IMR-90 (cell line): ENCODE results near the gene GABRR3. TPM values are rescaled to one million over a fixed set of nuclear protein-coding genes. Genes with fewer than 3 reads are reported as not detected.

Experiments used
- ATAC-seq: fragments of 200-7000 bp; cut with Tn5 transposase; 2 replicates; pipeline ENCODE4 v1.9.1; 2020; ENCODE audit warnings: low read depth, mild to moderate bottlenecking, moderate library complexity
- BruUV-seq: library from RNA; stranded (reverse); fragments of 400-500 nt; replicated peaks from 2 replicates; lab custom pipeline; 2021; lab: Mats Ljungman, UMichigan
- CTCF ChIA-PET: fragments of 300-600 bp; formaldehyde crosslinking; extraction: SDS; loops from one replicate; lab custom pipeline; 2021; ENCODE audit warnings: antibody characterized with exemption; lab: Yijun Ruan, JAX
- POLR2A ChIA-PET: fragments of 300-600 bp; sonication (Branson Sonifier 250); formaldehyde crosslinking; loops from one replicate; lab custom pipeline; 2022; ENCODE audit warnings: antibody characterized with exemption; ENCODE audit not compliant: unreplicated experiment; lab: Charles Lee
- DNase-seq: peaks from one replicate; pipeline ENCODE4 v3.0.0; 2013
- H2AFZ ChIP-seq: replicated peaks from 2 replicates; pipeline ENCODE3; 2013; ENCODE audit warnings: low read length, mild to moderate bottlenecking; ENCODE audit not compliant: poor library complexity
- H2AK5ac ChIP-seq: 2 replicates; pipeline ENCODE4 v1.6.1; 2013; ENCODE audit warnings: low read depth, low read length, inconsistent platforms
- H2AK9ac ChIP-seq: replicated peaks from 2 replicates; pipeline ENCODE3; 2013; ENCODE audit warnings: mild to moderate bottlenecking, low read depth, low read length, moderate library complexity; ENCODE audit not compliant: poor library complexity
- H2BK120ac ChIP-seq: 2 replicates; pipeline ENCODE4 v1.6.1; 2013; ENCODE audit warnings: low read depth, low read length, inconsistent platforms
- H2BK15ac ChIP-seq: 3 replicates; pipeline ENCODE4 v1.6.1; 2013; ENCODE audit warnings: low read depth, low read length, inconsistent platforms
- H2BK20ac ChIP-seq: 2 replicates; pipeline ENCODE4 v1.6.1; 2013; ENCODE audit warnings: low read depth, mild to moderate bottlenecking, inconsistent platforms, low read length, moderate library complexity
- H2BK5ac ChIP-seq: 2 replicates; pipeline ENCODE4 v1.6.1; 2013; ENCODE audit warnings: mild to moderate bottlenecking, low read depth, low read length, inconsistent platforms; ENCODE audit not compliant: poor library complexity, severe bottlenecking
- H3K14ac ChIP-seq: replicated peaks from 2 replicates; pipeline ENCODE4 v1.6.1; 2013; ENCODE audit warnings: low read depth, low read length, inconsistent platforms
- H3K18ac ChIP-seq: 2 replicates; pipeline ENCODE4 v1.6.1; 2013; ENCODE audit warnings: low read depth, low read length, control low read depth
- H3K23ac ChIP-seq: 2 replicates; pipeline ENCODE4 v1.6.1; 2013; ENCODE audit warnings: low read depth, low read length, inconsistent platforms
- H3K27ac ChIP-seq: 2 replicates; pipeline ENCODE4 v1.5.1; 2013; ENCODE audit warnings: mild to moderate bottlenecking, control low read depth, low read length; ENCODE audit not compliant: insufficient read depth
- H3K27me3 ChIP-seq: 2 replicates; pipeline ENCODE4 v1.6.1; 2013; ENCODE audit warnings: low read length; ENCODE audit not compliant: control insufficient read depth, insufficient read depth
- H3K36me3 ChIP-seq: 2 replicates; pipeline ENCODE4 v1.6.1; 2013; ENCODE audit warnings: low read length, mixed read lengths; ENCODE audit not compliant: control insufficient read depth, insufficient read depth
- H3K4ac ChIP-seq: 2 replicates; pipeline ENCODE4 v1.6.1; 2013; ENCODE audit warnings: low read depth, low read length, inconsistent platforms
- H3K4me1 ChIP-seq: 2 replicates; pipeline ENCODE4 v1.6.1; 2013; ENCODE audit warnings: low read length, mixed read lengths; ENCODE audit not compliant: control insufficient read depth, insufficient read depth
- H3K4me2 ChIP-seq: 2 replicates; pipeline ENCODE4 v1.6.1; 2013; ENCODE audit warnings: low read depth, mild to moderate bottlenecking, control low read depth, low read length, moderate library complexity
- H3K4me3 ChIP-seq: 2 replicates; pipeline ENCODE4 v1.5.1; 2013; ENCODE audit warnings: low read depth, mild to moderate bottlenecking, control low read depth, low read length, moderate library complexity; ENCODE audit not compliant: insufficient read depth
- H3K56ac ChIP-seq: 2 replicates; pipeline ENCODE4 v1.6.1; 2013; ENCODE audit warnings: low read length, inconsistent platforms; ENCODE audit not compliant: insufficient read depth; ENCODE audit errors: extremely low read depth
- H3K79me1 ChIP-seq, 2 experiments: 2 replicates each; pipeline ENCODE4 v1.6.1; 2013; ENCODE audit warnings: low read length in 2 of 2, inconsistent platforms in 1 of 2, low read depth in 1 of 2
- H3K9ac ChIP-seq: 2 replicates; pipeline ENCODE4 v1.6.1; 2013; ENCODE audit warnings: low read depth, low read length, control low read depth
- H3K9me1 ChIP-seq: 2 replicates; pipeline ENCODE4 v1.6.1; 2013; ENCODE audit warnings: low read length, inconsistent platforms; ENCODE audit not compliant: insufficient read depth
- H3K9me3 ChIP-seq: 2 replicates; pipeline ENCODE4 v1.6.1; 2013; ENCODE audit warnings: low read length; ENCODE audit not compliant: control insufficient read depth, insufficient read depth
- H4K20me1 ChIP-seq: 2 replicates; pipeline ENCODE4 v1.6.1; 2013; ENCODE audit warnings: low read length, inconsistent platforms; ENCODE audit not compliant: insufficient read depth
- H4K5ac ChIP-seq: 2 replicates; pipeline ENCODE4 v1.6.1; 2013; ENCODE audit warnings: mild to moderate bottlenecking, low read depth, low read length, control low read depth
- H4K8ac ChIP-seq, 2 experiments: 2 replicates each; pipeline ENCODE4 v1.6.1; 2013; ENCODE audit warnings: low read depth in 2 of 2, low read length in 2 of 2, control low read depth in 1 of 2, inconsistent platforms in 1 of 2
- H4K91ac ChIP-seq: 2 replicates; pipeline ENCODE4 v1.6.1; 2013; ENCODE audit warnings: low read depth, low read length, inconsistent platforms; ENCODE audit not compliant: insufficient read depth
- BHLHE40 ChIP-seq: fragments of 150-350 bp; IDR thresholded peaks from 2 replicates; pipeline ENCODE4 v1.6.1; 2016; ENCODE audit warnings: mild to moderate bottlenecking, low read depth, low read length
- CEBPB ChIP-seq: IDR thresholded peaks from 2 replicates; pipeline ENCODE4 v1.6.1; 2012; ENCODE audit warnings: low read depth, low read length, improper control_type of control experiment
- FOS ChIP-seq: fragments of 150-350 bp; IDR thresholded peaks from 2 replicates; pipeline ENCODE4 v1.6.1; 2016; ENCODE audit warnings: low read depth, low read length
- MAFK ChIP-seq: IDR thresholded peaks from 2 replicates; pipeline ENCODE4 v1.6.1; 2012; ENCODE audit warnings: low read depth, low read length, improper control_type of control experiment
- MAZ ChIP-seq: IDR thresholded peaks from 2 replicates; pipeline ENCODE4 v1.6.1; 2012; ENCODE audit warnings: low read depth, mild to moderate bottlenecking, low read length, improper control_type of control experiment, moderate library complexity, borderline replicate concordance
- NFE2L2 ChIP-seq: fragments of 150-350 bp; IDR thresholded peaks from 2 replicates; pipeline ENCODE4 v1.6.1; 2016; ENCODE audit warnings: low read depth, mild to moderate bottlenecking, low read length
- POLR2A ChIP-seq: IDR thresholded peaks from 2 replicates; pipeline ENCODE4 v1.6.1; 2012; ENCODE audit warnings: mild to moderate bottlenecking, low read depth, low read length
- RAD21 ChIP-seq: IDR thresholded peaks from 2 replicates; pipeline ENCODE4 v1.6.1; 2012; ENCODE audit warnings: low read length, improper control_type of control experiment
- RFX5 ChIP-seq: IDR thresholded peaks from 2 replicates; pipeline ENCODE4 v1.8.0; 2012; ENCODE audit warnings: low read depth, mild to moderate bottlenecking, low read length, moderate library complexity
- WGBS, 2 experiments: methylation state at CpG; one replicate each; pipeline versions ENCODE4 v1.1.5 to v1.1.7; 2013; ENCODE audit warnings: missing lambda C conversion rate in 2 of 2; ENCODE audit not compliant: insufficient read length in 1 of 2; ENCODE audit errors: extremely low coverage in 2 of 2; 5-methylcytosine and 5-hydroxymethylcytosine counted together
- dilution Hi-C: fragments of 300-500 bp; cut with HindIII; formaldehyde crosslinking; loops from one replicate; pipeline ENCODE4 v1.14.3; 2018; ENCODE audit warnings: low sequenced_read_pairs; ENCODE audit not compliant: unreplicated experiment
- in situ Hi-C: fragments of 300-500 bp; cut with MboI; formaldehyde crosslinking; loops from 3 replicates; pipeline ENCODE4 v1.14.3; 2019; ENCODE audit warnings: low sequenced_read_pairs, inconsistent platforms, mixed read lengths
- intact Hi-C: fragments of 100-400 bp; cut with micrococcal nuclease; formaldehyde crosslinking; loops from 2 replicates; pipeline ENCODE4 v1.10.0; 2022
- polyA plus RNA-seq, 3 experiments: library from polyadenylated mRNA; depleted of rRNA; stranded (reverse); fragments of >200 nt; gene quantifications; 2 replicates each; pipeline ENCODE4 v1.2.3, GENCODE V29; 2012; ENCODE audit warnings: low replicate concordance in 1 of 3
- total RNA-seq: library from RNA; depleted of rRNA; stranded (reverse); fragments of >200 nt; gene quantifications from 2 replicates; pipeline ENCODE4 v1.2.3, GENCODE V29; 2012
- TF ChIP-seq, protein P1 (sequence below): fragments of 150-350 bp; IDR thresholded peaks from 2 replicates; pipeline ENCODE4 v1.6.1; 2016; ENCODE audit warnings: low read depth, mild to moderate bottlenecking, low read length, moderate library complexity, borderline replicate concordance

The GABRR3 gene
- total and polyA plus RNA-seq, 2 of the 4 experiments (the other 2 are of a cell fraction) = not detected

DNA sequence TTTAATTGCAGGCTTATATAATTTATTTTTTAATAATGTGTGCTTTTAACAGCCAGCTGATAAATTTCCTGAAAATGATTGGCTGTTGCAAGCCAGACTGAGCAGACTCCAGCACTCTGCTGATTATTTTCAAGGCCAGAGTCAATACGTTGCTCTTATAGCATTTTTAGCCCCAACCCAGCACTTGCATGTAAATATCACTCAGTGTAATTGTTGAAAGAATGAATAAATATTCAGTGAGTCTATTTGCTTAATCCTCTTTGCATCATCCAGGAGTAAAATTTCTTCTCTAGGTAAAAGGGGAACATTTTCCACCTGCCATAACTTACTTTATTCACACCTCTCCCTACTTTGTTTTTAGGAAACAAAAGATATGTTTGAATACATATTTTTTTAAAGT is 2.9 kb downstream of the GABRR3 start:
- Histone ChIP-seq H2BK20ac (no peak overlapping the region), H3K9me1 (no peaks in the 10 kb centered on the region), H2AFZ (no peak overlapping the region), H3K27me3 (peaks cover 2% of the 10 kb centered on the region; the same call in 1 of the 2 replicates), H4K5ac (no peak overlapping the region), H3K4me3 (no peak overlapping the region), H3K9ac (no peak overlapping the region), H3K23ac (no peak overlapping the region), H3K79me1 (no peaks in the 10 kb centered on the region), H2AK5ac (no peak overlapping the region), H3K9me3 (no peaks in the 10 kb centered on the region), H2BK15ac (no peak overlapping the region), H3K14ac (no peak overlapping the region), H2AK9ac (no peak overlapping the region), H3K18ac (no peak overlapping the region), H2BK5ac (no peak overlapping the region), H3K4ac (no peak overlapping the region), H3K4me1 (no peaks in the 10 kb centered on the region), H3K4me2 (no peak overlapping the region), H3K27ac (no peak overlapping the region), H4K91ac (no peak overlapping the region), H3K36me3 (no peaks in the 10 kb centered on the region), H4K8ac (no peak overlapping the region), H2BK120ac (no peak overlapping the region), H4K20me1 (no peaks in the 10 kb centered on the region), H3K56ac (no peak overlapping the region)
- intact Hi-C loops = no loop called here
- dilution Hi-C loops = loop anchor here (25.0 kb wide), 1 partner anchor 305 kb away; no protein-coding TSS in a partner anchor
- ATAC-seq (no peak), DNase-seq (no peak)
- ChIA-PET CTCF (interaction anchor here (1.8 kb wide), 1 partner anchor 9 kb away, joined by 4 read pairs; no protein-coding TSS in a partner anchor), POLR2A (no interaction called here)
- no peak for TF ChIP-seq CEBPB
- no peak for TF ChIP-seq FOS
- TF ChIP-seq RFX5 = no peak
- TF ChIP-seq BHLHE40 = no peak
- TF ChIP-seq POLR2A = no peak
- TF ChIP-seq, protein P1, sequence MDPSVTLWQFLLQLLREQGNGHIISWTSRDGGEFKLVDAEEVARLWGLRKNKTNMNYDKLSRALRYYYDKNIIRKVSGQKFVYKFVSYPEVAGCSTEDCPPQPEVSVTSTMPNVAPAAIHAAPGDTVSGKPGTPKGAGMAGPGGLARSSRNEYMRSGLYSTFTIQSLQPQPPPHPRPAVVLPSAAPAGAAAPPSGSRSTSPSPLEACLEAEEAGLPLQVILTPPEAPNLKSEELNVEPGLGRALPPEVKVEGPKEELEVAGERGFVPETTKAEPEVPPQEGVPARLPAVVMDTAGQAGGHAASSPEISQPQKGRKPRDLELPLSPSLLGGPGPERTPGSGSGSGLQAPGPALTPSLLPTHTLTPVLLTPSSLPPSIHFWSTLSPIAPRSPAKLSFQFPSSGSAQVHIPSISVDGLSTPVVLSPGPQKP = no peak
- no peak for TF ChIP-seq NFE2L2
- TF ChIP-seq MAZ = no peak
- no peak for TF ChIP-seq MAFK
- no peak for TF ChIP-seq RAD21
- WGBS, 2 experiments = no CpG with 5 or more reads among the region's 1 CpG
- in situ Hi-C loops = loop anchor here (10.0 kb wide), 1 partner anchor 543 kb away; no protein-coding TSS in a partner anchor
- BruUV-seq = no TSS peak
